Retinal pigment epithelial cell (primary cell): ENCODE data around the gene OSMR.

Experiments used
- DNase-seq: peaks from one replicate; pipeline ENCODE4 v3.0.0-alpha.2; 2010; ENCODE audit warnings: low read depth
- H3K4me3 ChIP-seq: 2 replicates; pipeline ENCODE4 v1.5.1; 2011; ENCODE audit warnings: mild to moderate bottlenecking, low read length, control low read depth, moderate library complexity
- TF ChIP-seq, protein P1 (sequence below): conservative IDR thresholded peaks from 2 replicates; pipeline ENCODE4 v1.5.1; 2011; ENCODE audit warnings: low read depth, low read length, control low read depth, inconsistent platforms

OSMR gene

DNA sequence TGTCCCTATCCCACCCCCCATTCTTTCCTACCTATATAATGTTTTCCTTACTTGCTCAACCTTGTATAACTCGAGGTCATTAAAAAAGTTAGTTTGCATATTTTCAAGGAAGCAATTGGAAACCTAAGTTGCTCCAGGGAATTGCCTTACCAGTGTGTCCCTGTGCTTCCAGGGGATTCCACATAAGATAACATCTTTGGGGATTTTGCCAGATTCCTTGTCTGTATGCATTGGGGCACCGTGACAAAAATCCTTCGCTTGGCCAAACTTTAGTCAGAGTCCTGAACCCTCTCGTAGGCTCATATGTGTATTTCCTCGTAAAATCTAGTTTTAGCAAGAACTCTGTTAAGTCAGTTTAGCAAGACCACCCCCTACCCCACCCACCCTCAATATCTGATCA is 14.7 kb upstream of the OSMR start:
- TF ChIP-seq, protein P1, sequence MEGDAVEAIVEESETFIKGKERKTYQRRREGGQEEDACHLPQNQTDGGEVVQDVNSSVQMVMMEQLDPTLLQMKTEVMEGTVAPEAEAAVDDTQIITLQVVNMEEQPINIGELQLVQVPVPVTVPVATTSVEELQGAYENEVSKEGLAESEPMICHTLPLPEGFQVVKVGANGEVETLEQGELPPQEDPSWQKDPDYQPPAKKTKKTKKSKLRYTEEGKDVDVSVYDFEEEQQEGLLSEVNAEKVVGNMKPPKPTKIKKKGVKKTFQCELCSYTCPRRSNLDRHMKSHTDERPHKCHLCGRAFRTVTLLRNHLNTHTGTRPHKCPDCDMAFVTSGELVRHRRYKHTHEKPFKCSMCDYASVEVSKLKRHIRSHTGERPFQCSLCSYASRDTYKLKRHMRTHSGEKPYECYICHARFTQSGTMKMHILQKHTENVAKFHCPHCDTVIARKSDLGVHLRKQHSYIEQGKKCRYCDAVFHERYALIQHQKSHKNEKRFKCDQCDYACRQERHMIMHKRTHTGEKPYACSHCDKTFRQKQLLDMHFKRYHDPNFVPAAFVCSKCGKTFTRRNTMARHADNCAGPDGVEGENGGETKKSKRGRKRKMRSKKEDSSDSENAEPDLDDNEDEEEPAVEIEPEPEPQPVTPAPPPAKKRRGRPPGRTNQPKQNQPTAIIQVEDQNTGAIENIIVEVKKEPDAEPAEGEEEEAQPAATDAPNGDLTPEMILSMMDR = no peak
- H3K4me3 ChIP-seq = no peak overlapping the region
- DNase-seq = no peak

DNA sequence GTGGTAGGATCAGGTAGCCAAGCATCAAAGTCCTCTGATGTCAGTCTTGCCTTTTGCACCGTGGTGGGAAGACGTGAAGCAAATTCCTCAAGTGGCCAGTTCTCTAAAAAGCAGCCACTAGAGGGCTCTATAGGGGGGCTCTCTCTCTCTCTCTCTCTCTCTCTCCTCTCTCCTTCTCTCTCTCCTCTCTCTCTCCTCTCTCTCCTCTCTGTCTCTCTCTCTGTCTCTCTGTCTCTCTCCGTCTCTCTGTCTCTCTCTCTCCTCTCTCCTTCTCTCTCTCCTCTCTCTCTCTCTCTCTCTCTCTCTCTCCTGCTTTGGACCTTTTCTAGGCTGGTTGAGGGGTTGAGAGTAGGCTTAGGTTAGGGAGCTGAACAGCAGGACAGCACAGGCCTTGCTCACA is 13.9 kb upstream of the OSMR start:
- DNase-seq = no peak
- TF ChIP-seq, protein P1 = peak; percentile 72
- no peak overlapping the region for H3K4me3 ChIP-seq

DNA sequence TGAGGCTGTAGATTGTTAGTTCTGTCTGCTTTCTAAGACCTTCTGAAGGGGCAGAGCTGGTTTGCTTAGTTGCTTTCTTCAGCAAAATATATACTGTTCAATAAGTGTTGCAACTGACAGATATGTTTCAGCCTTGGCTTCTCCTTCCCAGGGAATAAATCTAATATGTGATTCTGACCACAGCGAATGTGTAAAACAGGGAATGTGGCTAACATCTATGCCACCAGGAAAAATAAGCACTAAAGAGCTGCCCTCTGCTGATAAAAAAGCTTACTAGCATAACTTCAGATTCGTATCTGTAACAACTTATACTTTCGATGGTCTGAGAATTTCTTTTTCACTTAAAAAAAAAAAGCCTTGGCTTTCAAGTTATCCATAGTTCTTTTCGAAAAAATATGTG is 13.0 kb upstream of the OSMR start:
- TF ChIP-seq, protein P1 = no peak
- no peak overlapping the region for H3K4me3 ChIP-seq
- no peak for DNase-seq

DNA sequence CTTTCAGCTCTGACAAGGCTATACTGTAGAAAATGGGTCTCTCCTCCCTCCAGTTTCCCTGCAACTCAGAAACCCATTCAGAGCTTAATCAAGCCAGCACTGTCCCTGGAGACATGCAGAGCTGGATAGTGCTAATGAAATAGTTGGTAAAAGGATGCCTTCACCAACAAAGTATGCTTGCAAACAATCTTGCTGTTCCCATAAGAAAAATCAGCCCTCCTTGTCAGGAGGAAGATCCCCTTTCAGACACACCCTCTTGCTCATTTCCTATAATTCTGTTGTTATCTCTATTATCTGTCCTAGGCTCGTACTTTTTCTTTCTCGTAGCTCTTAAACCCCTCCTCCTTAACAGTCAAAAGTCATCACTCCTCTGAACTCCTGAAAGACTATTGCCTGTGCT is 9.9 kb upstream of the OSMR start:
- TF ChIP-seq, protein P1 = no peak
- H3K4me3 ChIP-seq = no peak overlapping the region
- DNase-seq = no peak

DNA sequence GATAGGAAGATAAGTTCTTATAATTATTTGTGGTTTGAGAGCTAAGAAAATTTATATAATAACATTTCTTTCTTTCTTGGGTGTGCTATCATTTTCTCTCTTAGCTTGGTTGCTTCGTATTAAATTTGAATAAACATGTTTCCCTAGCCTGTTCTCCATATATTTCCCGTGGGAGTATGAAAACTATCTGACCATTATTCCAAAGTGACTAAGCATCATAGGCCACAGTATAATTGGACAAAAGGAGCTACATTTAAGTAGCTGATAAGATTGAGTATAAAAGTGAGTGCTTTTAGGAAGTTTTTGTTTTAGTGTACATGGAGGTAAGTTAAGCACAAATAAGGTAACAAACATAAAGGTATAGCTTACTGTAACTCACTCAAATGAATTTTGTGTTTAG is 8.4 kb upstream of the OSMR start:
- no peak overlapping the region for H3K4me3 ChIP-seq
- TF ChIP-seq, protein P1 = no peak

DNA sequence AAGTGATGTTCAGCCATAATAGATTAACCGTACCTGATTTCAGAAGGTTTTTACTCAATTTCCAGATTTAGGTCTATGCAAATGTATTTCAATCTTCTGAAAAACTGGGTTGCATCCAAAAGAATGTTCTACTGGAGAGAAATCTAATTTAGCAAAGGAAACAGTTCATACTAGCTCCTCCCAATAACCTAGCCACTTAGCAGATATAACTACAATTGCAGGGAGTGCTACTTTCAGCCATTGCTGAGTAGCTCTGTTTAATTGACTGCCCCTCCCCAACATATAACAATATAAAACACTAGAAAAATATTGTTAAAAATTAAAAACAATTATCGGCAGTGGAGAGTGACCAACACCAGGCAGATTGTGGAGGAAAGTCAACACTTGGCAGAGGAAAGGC is 7.9 kb upstream of the OSMR start:
- no peak overlapping the region for H3K4me3 ChIP-seq
- TF ChIP-seq, protein P1 = no peak
- no peak for DNase-seq

More for the DNA sequence above, 8.4 kb upstream of the OSMR start:
- DNase-seq = no peak

DNA sequence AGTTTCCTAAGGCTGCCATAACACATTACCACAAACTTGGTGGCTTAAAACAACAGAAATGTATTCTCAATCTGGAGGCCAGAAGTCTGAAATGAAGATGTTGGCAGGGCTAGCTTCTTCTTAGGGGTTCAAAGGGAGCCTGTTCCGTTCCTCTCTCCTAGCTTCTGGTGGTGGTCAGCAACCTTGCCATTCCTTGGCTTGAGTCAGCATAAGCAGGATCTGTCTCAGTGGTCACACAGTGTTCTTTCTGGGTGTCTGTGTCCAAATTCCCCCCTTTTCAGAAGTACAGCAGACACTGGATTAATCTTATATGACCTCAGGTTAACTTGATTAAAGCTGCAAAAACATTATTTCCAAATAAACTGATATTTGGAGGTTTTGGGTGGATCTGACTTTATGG is 2.1 kb upstream of the OSMR start:
- no peak for DNase-seq
- H3K4me3 ChIP-seq = no peak overlapping the region
- TF ChIP-seq, protein P1 = no peak
